ENCODE data around the gene INPP5F.
"Not testable (repeated sequence)": the region's sequence is repeated elsewhere in the genome, so short reads cannot be mapped to it uniquely, and the experiment has no call there.

The INPP5F gene

GRCh38 chr10:119740096-119740495, 14.2 kb downstream of the INPP5F start:
- DNase-seq (ENCODE audit: low read depth in 2 of 2) = no peak

- no peak for DNase-seq (ENCODE audit: low read depth in 2 of 2)
These were observed 17.2 kb downstream of the INPP5F start for GRCh38 chr10:119742947-119743648.

- DNase-seq (ENCODE audit: low read depth in 2 of 2) = no peak
These were observed 22.1 kb downstream of the INPP5F start for GRCh38 chr10:119747940-119748339.

- DNase-seq (ENCODE audit: low read depth in 2 of 2) = no peak
These were observed 23.0 kb downstream of the INPP5F start for GRCh38 chr10:119748871-119749270.

GRCh38 chr10:119749455-119749854, 23.6 kb downstream of the INPP5F start:
- no peak for DNase-seq (ENCODE audit: low read depth in 2 of 2)

- DNase-seq (ENCODE audit: low read depth in 2 of 2) = peak; percentile 42 to 59
These were observed 24.8 kb downstream of the INPP5F start for GRCh38 chr10:119750391-119751230.

- DNase-seq (ENCODE audit: low read depth in 2 of 2) = no peak
These were observed 27.5 kb downstream of the INPP5F start for GRCh38 chr10:119753309-119753708.

- DNase-seq (ENCODE audit: low read depth in 2 of 2) = no peak
These were observed 28.2 kb downstream of the INPP5F start for GRCh38 chr10:119754085-119754484.

GRCh38 chr10:119754936-119755335, 29.1 kb downstream of the INPP5F start:
- no peak for DNase-seq (ENCODE audit: low read depth in 2 of 2)

- DNase-seq (ENCODE audit: low read depth in 2 of 2) = no peak
These were observed 29.6 kb downstream of the INPP5F start for GRCh38 chr10:119755446-119755845.

- no peak for DNase-seq (ENCODE audit: low read depth in 2 of 2)
These were observed 32.8 kb downstream of the INPP5F start for GRCh38 chr10:119758448-119759195.

GRCh38 chr10:119759832-119760231, 34.0 kb downstream of the INPP5F start:
- DNase-seq (ENCODE audit: low read depth in 2 of 2) = no peak

GRCh38 chr10:119761106-119761505, 35.3 kb downstream of the INPP5F start:
- DNase-seq (ENCODE audit: low read depth in 2 of 2) = no peak

GRCh38 chr10:119762035-119762434, 36.2 kb downstream of the INPP5F start:
- no peak for DNase-seq (ENCODE audit: low read depth in 2 of 2)

GRCh38 chr10:119762805-119763798, 37.3 kb downstream of the INPP5F start:
- no peak for DNase-seq (ENCODE audit: low read depth in 2 of 2)

- no peak for DNase-seq (ENCODE audit: low read depth in 2 of 2)
These were observed 42.7 kb downstream of the INPP5F start for GRCh38 chr10:119768455-119769094.

GRCh38 chr10:119769886-119770285, 44.0 kb downstream of the INPP5F start:
- DNase-seq (ENCODE audit: low read depth in 2 of 2) = no peak

GRCh38 chr10:119770928-119771327, 45.1 kb downstream of the INPP5F start:
- DNase-seq (ENCODE audit: low read depth in 2 of 2) = no peak

- DNase-seq (ENCODE audit: low read depth in 2 of 2) = no peak
These were observed 46.5 kb downstream of the INPP5F start for GRCh38 chr10:119772334-119772733.

- DNase-seq (ENCODE audit: low read depth in 2 of 2) = not testable (repeated sequence)
These were observed 47.2 kb downstream of the INPP5F start for GRCh38 chr10:119773041-119773440.

- no peak for DNase-seq (ENCODE audit: low read depth in 2 of 2)
These were observed 49.7 kb downstream of the INPP5F start for GRCh38 chr10:119775529-119775928.
